H4 (cell line): ENCODE data around the gene HOXD9. TPM values are rescaled to one million over a fixed set of nuclear protein-coding genes. Genes with fewer than 3 reads are reported as not detected.

Source experiments
- DNase-seq: peaks from one replicate; pipeline ENCODE4 v3.0.0-alpha.2; 2015; ENCODE audit warnings: low spot score
- total RNA-seq: library from RNA; depleted of rRNA; stranded (reverse); fragments of >200 nt; shearing (Covaris generic); gene quantifications from 2 replicates; pipeline ENCODE4 v1.2.3, GENCODE V29; 2014

HOXD9 gene
- total RNA-seq, 1 experiment from 2014 or later: 2.1 TPM

- no peak for DNase-seq
These were observed 30.0 kb downstream of the HOXD9 start for GRCh38 chr2:176152350-176153181.

- DNase-seq: no peak
These were observed 32.2 kb downstream of the HOXD9 start for GRCh38 chr2:176154576-176155252.

GRCh38 chr2:176155356-176156044 is 33.0 kb downstream of the HOXD9 start:
- DNase-seq: no peak

- no peak for DNase-seq
These were observed 33.8 kb downstream of the HOXD9 start for GRCh38 chr2:176156301-176156806.

- no peak for DNase-seq
These were observed 34.4 kb downstream of the HOXD9 start, which contains the start of gene HOXD3 for GRCh38 chr2:176156807-176157498. HOXD3 (plus strand) TSS chr2:176157307; CDS start chr2:176169115, 11,808 bp downstream.

DNA sequence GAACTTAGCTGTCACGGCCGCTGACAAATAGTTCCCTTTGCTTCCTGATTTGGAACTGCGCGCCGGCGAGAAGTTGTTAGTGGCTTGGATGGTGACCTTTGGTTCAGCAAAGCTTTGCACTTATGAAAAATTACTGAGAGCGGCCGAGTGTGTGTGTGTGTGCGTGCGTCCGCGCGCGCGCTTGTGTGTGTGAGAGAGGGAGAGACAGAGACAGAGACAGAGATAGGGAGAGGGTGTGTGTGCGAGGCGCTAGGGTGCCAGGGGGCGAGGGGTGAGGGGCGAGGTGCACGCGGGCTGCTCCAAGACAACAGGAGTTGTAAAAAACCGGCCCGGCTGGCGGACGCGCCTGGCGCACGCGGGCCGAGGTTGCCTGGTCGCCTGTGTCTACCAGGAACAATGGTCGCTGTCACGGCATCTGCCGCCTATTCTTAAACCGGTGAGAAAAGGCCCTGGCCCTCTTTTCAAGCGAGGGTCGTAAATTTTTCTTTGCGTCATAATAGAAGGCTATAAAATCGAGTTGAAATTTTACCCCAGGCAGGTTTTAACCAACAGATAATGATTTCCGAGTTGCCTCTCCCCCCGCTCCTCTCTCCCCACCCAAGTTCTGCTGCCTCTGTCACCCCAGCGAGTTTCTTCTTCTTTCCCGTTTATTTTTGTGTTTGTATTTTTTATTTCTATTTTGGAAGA is 35.1 kb downstream of the HOXD9 start:
- no peak for DNase-seq

- DNase-seq: no peak
These were observed 35.7 kb downstream of the HOXD9 start for GRCh38 chr2:176158186-176158591.

GRCh38 chr2:176158855-176159662 is 36.5 kb downstream of the HOXD9 start:
- DNase-seq: no peak

GRCh38 chr2:176159663-176160250 is 37.2 kb downstream of the HOXD9 start:
- DNase-seq: no peak

DNA sequence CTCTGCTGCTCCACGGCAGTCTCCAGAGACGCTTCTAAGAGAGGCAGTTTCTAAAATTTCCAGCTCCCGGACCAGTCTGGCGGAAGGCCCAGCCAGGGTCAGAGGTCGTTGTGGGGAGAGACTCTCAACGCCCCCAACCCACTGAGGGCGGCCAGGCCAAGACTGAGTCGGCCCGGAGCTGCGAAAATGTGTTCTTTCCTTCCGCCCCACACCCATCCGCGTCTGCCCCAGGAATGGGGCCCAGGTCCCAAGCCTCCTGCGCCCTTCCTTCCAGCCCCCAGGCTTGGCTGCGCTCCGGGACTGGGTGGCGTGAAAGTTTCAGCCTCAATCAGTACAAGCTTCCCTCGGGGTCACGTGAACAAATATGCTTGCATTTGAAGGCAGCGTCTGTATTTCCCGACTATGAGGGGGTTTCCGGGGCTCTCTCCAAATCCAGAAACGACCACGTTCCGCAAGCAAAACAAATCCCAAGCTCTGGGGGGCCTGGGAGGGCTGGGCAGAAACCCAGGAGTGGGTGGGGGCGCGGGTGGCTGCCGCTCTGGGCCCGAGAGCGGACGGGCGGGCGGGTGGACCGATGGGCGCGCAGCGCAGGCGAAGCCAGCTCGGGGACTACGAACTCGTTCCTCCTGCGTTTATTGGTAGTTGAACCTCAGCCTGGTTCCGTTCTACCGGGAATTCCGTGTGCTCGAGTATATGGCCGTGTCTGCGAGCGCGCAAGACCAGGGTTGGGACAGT is 37.9 kb downstream of the HOXD9 start:
- DNase-seq: no peak

GRCh38 chr2:176160986-176161824 is 38.7 kb downstream of the HOXD9 start:
- DNase-seq: no peak

GRCh38 chr2:176161825-176162626 is 39.5 kb downstream of the HOXD9 start:
- DNase-seq: no peak

DNA sequence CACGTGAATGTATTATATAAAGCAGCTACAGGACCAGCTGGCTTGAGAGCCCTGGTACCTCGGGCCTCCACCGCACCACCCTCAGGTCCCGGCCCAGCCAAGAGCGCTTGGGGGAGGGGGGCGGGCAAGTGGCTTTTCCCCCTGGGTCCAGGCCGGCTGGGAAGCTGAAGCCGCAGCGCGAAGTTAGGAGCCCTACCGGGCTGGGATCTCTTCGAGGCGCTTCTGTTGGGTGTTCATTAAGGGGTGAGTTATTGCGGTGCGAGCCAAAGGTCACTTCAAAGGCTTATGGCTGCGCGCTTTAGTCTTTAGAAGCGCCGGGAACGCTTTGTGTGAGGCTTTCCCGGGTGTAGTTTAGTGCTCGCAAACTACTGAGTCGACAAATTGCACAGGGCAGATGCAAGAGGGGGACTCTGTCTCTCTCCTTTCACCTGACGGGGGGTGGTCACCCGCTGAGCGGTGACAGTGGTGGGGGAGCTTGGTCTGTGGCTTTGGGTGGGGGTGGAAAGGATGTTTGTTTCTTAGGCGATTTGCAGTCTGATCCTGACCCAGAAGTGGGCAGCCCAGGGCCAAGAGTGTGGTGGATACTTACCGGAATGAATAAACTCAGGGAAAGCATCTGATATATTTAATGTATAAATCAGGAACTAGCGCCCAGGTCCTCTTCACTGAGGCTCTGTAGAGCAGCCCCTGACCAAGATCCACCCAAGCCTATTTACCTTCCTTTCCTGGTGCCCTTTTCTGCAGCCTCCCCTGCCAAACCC is 40.6 kb downstream of the HOXD9 start:
- DNase-seq: no peak

DNA sequence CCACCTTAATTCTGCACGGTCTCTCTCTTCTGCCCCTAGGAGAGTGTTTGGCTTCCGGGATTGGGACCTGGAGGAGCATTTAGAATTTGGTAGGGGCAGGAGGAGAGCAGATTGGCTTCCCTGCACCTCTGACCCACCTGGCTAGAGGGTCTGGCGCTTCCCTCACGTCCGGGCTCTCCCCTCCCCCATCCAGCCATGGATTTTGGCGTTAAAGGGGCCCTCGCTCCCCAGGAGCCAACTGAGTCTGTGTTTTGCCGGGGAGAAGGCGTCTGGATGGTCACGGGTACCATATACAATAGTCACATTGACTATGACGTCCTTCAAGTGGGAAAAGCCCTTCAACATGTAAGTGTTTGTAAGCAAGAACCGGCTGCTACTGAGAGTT is 41.1 kb downstream of the HOXD9 start:
- DNase-seq: no peak

DNA sequence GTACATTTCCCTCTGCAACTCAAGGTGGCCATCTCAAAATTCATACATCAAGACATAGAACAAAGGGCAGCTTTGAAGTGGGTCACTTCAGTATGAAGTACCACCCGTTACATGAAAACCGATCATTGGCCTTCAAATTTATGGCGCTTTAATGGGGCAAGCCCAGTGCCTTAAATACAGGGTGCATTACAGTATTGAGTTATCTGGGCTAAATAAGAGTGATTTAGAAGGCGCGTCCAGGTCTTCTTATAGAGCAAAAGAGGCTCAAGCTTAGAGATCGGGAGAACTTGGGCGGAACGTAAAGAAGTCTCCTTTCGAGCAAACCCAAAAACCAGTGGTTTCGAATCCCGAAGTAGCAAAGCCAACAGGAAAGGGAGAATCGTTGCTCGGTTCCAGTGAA is 41.7 kb downstream of the HOXD9 start:
- DNase-seq: no peak

DNA sequence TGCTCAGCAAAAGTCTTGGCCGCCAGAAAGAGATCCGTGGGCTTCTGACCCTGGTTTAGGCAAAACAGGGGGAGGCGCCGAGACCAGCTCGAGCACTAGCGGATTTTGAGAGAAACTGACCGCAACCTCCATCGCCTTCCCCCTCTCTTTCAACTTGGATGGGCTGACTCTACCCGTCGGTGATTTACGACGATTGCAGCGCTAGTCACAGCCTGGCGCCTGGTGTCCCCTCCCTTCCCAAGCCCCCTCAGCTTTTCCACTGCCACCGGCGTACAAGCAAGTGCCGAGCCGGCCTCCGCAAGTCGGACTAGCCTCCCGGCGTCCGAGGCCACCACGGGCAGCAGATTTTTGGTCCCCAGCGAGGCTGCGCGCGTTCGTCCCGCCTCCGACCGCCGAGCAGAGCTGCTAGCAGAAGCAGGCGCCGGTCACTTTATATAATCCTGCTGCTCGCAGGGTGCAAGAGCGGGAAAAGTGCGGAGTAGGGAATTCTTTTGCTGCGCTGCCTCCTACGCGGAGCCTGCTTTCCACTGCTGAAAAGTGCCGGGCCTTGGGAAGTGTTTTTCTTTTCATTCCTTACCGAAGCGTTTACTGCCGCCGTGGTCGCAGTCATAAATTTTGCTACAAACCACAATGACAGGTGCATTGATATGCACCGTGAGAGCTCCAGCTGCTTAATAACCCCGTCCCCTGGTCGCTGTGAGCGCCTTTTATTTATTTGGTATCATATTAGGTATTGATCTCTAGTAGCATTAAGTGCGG is 42.3 kb downstream of the HOXD9 start:
- no peak for DNase-seq
